VCaP (cell line): ENCODE measurements around the gene LAG3.
A peak's percentile ranks its signal among the peaks of the same experiment; 100 is the strongest.

Experiments
- H3K27ac ChIP-seq: fragments of 450-650 bp; 2 replicates; pipeline ENCODE4 v1.5.1; 2017
- TF ChIP-seq, protein P1 (sequence below): fragments of 450-650 bp; conservative IDR thresholded peaks from 2 replicates; pipeline ENCODE4 v1.5.1; 2017; ENCODE audit warnings: mild to moderate bottlenecking, moderate library complexity

LAG3 gene

DNA sequence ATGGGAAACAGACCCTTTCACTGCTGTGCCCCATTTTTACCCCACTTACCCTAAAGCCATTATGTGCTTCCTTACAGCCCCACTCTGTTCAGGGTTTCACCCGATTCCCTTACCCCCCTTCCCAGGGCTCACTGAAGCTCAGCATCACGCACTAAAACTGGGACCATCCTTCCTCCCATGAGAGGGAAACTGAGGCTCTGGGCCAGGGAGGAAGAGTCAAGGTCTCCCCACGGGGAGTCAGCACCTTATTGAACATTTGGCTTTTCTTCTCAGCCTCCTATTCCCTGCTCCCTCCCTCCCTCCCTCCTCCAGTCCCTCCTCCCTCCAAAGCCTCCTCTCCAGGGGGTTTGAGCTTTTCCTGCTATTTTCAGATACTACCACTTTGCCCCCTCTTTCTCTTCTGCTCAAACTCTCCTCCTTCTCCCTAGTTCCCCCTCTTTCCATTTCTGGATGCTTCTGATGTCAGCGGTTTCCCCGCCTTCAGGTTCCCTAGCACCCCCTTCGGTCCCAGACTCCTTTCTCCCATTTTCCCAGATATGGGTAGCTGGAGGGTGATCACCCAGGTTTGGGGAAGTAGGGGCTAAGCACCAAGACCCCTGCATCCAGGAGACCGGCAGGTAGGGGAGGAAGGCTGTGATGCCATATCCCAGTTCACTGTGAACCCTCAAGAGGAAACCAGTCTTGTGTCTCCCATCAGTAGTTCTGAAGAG is 50.3 kb downstream of the LAG3 start:
- H3K27ac ChIP-seq: peak overlapping the region; percentile 69; the same call in 1 of the 2 replicates
- TF ChIP-seq, protein P1, sequence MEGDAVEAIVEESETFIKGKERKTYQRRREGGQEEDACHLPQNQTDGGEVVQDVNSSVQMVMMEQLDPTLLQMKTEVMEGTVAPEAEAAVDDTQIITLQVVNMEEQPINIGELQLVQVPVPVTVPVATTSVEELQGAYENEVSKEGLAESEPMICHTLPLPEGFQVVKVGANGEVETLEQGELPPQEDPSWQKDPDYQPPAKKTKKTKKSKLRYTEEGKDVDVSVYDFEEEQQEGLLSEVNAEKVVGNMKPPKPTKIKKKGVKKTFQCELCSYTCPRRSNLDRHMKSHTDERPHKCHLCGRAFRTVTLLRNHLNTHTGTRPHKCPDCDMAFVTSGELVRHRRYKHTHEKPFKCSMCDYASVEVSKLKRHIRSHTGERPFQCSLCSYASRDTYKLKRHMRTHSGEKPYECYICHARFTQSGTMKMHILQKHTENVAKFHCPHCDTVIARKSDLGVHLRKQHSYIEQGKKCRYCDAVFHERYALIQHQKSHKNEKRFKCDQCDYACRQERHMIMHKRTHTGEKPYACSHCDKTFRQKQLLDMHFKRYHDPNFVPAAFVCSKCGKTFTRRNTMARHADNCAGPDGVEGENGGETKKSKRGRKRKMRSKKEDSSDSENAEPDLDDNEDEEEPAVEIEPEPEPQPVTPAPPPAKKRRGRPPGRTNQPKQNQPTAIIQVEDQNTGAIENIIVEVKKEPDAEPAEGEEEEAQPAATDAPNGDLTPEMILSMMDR: no peak

GRCh38 chr12:6823182-6824084 is 51.1 kb downstream of the LAG3 start:
- TF ChIP-seq, protein P1: no peak
- no peak overlapping the region for H3K27ac ChIP-seq

DNA sequence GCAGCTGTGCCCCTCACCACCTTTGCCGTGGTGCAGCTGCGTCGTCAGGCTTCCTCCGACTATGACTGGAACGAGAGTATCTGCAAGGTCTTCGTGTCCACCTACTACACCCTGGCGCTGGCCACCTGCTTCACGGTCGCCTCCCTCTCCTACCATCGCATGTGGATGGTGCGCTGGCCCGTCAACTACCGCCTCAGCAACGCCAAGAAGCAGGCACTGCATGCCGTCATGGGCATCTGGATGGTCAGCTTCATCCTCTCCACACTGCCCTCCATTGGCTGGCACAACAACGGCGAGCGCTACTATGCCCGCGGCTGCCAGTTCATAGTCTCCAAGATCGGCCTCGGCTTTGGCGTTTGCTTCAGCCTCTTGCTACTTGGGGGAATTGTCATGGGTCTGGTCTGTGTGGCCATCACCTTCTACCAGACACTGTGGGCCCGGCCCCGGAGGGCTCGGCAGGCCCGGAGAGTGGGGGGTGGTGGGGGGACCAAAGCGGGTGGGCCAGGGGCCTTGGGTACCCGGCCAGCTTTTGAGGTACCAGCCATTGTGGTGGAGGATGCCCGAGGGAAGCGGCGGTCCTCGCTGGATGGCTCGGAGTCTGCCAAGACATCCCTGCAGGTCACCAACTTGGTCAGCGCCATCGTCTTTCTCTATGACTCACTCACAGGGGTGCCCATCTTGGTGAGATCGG is 51.9 kb downstream of the LAG3 start:
- H3K27ac ChIP-seq: no peak overlapping the region
- TF ChIP-seq, protein P1: no peak

GRCh38 chr12:6824901-6825381 is 52.6 kb downstream of the LAG3 start:
- H3K27ac ChIP-seq: no peak overlapping the region
- TF ChIP-seq, protein P1: no peak

DNA sequence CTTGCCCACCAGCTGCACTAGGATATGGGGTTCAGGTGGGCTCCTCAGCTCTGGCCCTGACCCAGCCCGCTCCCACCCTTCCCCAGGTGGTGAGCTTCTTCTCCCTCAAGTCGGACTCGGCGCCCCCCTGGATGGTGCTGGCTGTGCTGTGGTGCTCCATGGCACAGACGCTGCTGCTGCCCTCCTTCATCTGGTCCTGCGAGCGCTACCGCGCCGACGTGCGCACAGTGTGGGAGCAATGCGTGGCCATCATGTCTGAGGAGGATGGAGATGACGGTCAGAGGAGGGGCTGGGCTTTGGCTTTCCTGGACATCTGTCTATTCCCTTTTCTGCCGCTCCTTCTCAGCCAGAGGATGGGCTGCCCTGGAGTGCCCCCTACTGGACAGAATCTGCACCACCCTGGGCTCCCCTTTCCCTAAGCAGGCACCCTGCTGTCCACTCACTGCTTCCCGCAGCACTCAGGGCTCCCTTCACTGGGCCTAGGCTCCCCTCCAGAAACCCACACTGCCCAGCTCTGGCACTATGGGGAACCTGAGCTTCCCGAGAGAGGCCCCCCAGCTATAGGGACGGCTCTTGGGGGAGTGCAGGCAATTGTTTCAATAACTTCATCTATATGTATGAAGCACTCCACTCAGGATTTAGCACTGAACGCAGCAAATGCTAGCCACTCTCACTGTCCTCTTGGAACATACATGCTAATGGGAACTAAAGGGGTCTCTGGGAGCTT is 53.2 kb downstream of the LAG3 start:
- H3K27ac ChIP-seq: no peak overlapping the region
- TF ChIP-seq, protein P1: peak; percentile 96

- TF ChIP-seq, protein P1: no peak
- H3K27ac ChIP-seq: no peak overlapping the region; the same call in 1 of the 2 replicates
Observed at GRCh38 chr12:6826125-6826733, 53.9 kb downstream of the LAG3 start.
